ENCODE data around the gene CAPN9.
"Not testable (repeated sequence)": the region's sequence is repeated elsewhere in the genome, so short reads cannot be mapped to it uniquely, and the experiment has no call there.

The CAPN9 gene, protein sequence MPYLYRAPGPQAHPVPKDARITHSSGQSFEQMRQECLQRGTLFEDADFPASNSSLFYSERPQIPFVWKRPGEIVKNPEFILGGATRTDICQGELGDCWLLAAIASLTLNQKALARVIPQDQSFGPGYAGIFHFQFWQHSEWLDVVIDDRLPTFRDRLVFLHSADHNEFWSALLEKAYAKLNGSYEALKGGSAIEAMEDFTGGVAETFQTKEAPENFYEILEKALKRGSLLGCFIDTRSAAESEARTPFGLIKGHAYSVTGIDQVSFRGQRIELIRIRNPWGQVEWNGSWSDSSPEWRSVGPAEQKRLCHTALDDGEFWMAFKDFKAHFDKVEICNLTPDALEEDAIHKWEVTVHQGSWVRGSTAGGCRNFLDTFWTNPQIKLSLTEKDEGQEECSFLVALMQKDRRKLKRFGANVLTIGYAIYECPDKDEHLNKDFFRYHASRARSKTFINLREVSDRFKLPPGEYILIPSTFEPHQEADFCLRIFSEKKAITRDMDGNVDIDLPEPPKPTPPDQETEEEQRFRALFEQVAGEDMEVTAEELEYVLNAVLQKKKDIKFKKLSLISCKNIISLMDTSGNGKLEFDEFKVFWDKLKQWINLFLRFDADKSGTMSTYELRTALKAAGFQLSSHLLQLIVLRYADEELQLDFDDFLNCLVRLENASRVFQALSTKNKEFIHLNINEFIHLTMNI

GRCh38 chr1:230747127-230747730 is at the start of gene CAPN9:
CAPN9 (plus strand) TSS chr1:230747388; CDS start chr1:230747497, 109 bp downstream.
- DNase-seq, result no peak

DNA sequence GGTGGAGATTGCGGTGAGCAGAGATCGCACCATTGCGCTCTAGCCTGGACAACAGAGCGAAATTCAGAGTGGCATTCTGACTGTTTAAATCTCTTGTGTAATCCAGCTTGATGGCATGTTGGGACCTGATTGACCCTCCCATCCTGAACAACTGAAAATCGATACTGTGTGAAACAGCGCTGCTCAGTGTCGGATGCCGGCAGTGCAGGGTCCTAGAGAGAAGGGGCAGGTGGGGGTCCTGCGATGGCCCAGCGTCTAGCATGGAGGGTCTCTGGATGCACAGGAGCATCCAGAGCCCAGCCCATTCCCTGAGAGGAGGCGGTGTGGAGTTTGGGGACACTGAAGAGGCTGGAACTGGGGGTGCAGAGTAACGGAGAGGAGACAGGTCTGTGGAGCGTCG is 49.1 kb upstream of the CAPN9 start:
- DNase-seq, result no peak

DNA sequence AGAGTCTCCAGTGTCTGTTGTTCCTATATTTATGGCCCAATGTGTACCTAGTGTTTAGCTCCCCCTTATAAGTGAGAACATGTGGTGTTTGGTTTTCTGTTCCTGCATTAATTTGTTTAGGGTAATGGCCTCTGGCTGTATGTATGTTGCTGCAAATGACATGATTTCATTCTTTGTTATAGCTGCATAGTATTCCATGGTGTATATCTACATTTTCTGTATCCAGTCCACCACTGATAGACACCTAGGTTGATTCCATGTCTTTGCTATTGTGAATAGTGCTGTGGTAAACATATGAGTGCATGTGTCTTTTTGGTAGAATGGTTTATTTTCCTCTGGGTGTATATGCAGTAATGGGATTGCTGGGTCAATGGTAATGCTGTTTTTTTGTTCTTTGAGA is 48.2 kb upstream of the CAPN9 start:
- DNase-seq, result not testable (repeated sequence)

GRCh38 chr1:230699716-230700115 is 47.5 kb upstream of the CAPN9 start:
- no peak for DNase-seq

DNA sequence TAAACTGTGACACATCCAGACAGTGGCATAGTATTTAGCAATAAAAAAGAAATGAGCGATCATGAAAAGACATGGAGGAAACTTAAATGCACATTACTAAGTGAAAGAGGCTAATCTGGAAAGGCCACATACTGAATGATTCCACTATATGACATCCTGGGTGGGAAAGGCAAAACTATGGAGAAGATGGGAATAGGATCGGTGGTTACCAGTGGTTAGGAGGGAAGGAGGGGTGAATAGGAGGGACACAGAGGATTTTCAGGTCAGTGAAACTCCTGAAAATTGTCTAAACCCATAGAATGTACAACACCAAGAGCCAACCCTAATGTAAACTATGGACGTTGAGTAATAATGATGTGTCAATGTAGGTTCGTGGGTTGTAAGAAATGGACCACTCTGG is 47.1 kb upstream of the CAPN9 start:
- no peak for DNase-seq

- DNase-seq, result no peak
Observed at GRCh38 chr1:230701434-230701833, 45.8 kb upstream of the CAPN9 start.

- DNase-seq, result no peak
Observed at GRCh38 chr1:230701895-230702768, 45.1 kb upstream of the CAPN9 start.

- no peak for DNase-seq
Observed at GRCh38 chr1:230702934-230703678, 44.1 kb upstream of the CAPN9 start.

- no peak for DNase-seq
Observed at GRCh38 chr1:230703679-230704385, 43.4 kb upstream of the CAPN9 start.

GRCh38 chr1:230704830-230705229 is 42.4 kb upstream of the CAPN9 start:
- DNase-seq, result no peak

DNA sequence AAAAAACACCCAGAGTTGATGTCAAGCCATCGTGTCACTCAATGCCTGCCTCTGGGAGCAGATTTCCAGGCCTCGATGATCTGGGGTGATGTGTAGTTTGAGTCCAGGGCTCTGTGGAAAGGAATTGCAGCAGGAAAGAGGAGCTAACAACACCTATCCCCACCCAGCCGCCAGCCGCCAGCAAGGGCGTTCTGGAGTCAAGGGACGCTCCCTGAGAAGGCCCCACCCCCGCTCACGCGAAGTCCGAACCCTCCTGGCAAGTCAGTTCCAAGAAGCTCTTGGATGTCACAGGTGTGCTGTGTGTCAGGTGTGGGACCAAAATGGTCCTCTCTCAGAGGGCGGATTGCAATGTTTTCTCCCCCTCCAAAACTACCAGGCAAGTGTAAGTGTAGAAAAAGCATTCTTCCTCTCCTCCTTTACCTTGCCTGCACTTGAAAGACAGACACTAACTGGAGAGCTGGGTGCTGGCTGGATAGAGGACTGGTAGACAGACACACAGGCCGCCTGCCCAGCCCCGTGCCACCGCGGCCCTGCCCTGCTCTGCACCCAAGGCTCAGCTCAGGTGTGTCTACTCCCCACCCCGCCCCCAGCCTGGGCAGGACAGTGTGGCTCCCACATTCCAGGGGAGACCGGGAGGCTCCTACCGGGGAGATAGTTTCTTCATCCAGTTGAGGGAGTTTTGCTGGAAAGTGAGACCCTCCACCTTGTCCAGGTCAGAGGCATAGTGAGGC is 41.7 kb upstream of the CAPN9 start:
- no peak for DNase-seq

DNA sequence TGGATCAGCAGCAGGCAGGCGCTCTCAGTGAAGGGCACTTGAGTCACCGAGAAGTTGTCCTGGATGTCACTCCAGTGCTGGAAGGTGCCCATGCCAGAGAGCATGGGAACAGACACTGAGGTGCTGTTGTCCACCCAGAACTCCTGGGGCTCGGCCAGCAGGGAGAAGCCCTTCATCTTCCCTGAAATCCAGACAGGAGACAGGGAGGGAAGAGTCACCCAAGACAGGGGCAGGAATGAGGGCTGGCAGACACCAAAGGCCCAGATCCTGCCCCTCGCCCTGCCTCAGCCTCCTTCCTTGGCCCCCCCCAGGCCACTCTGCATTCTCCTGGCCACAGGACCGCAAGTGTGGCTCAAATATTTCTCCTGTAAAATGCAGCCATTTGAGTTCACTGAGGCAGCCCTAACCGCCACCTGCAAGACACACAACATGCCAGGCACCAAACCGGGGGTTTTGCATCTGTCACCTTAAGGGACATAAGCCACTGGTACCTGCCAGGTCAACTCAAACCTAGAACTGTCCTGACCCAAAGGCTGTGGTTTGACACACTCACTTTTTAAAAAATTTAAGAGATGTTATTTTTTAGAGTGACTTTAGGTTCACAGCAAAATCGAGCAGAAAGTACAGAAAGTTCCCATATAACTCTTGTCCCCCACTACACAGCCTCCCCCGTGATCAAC is 41.0 kb upstream of the CAPN9 start:
- DNase-seq, result no peak

DNA sequence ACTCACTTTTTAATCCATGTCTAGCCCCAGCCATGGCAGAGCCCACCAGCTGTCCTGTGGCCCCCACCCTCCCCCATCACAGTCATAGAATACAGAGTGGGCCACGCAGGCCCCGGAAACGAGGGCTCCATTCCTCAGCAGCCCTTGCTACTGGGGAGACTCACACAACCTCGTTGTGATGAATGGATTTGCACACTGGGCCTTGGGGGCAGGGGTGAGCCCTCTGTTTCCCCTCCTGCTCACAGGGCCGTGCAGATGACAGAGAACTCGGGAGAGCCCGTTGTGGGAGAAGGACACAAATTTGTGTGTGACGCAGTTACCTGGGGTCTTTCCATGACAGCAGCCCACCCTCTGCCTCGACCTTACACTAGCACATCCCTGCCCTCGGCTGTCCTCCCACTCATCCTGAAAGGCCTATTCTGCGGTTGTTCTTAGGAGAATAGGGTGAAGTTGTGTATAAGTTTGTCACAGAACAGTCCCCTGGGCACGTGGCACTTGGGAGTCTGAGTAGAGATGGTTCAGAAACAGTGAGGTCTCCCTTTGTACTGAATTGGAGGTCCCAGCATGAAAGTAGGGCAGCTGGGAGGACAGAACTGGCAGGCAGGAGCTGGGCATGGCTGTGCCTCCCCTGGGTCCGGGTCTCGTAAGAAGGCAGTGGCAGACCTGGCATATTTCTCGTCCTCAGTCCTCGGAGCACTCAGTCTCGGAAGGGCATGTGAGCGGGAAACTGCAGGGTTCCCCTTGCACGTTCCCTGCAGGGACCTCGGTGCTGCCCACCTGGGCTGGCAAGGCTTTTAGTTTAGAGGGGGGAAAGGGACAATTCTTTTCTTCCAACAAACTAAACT is 40.1 kb upstream of the CAPN9 start:
- DNase-seq, result no peak

DNA sequence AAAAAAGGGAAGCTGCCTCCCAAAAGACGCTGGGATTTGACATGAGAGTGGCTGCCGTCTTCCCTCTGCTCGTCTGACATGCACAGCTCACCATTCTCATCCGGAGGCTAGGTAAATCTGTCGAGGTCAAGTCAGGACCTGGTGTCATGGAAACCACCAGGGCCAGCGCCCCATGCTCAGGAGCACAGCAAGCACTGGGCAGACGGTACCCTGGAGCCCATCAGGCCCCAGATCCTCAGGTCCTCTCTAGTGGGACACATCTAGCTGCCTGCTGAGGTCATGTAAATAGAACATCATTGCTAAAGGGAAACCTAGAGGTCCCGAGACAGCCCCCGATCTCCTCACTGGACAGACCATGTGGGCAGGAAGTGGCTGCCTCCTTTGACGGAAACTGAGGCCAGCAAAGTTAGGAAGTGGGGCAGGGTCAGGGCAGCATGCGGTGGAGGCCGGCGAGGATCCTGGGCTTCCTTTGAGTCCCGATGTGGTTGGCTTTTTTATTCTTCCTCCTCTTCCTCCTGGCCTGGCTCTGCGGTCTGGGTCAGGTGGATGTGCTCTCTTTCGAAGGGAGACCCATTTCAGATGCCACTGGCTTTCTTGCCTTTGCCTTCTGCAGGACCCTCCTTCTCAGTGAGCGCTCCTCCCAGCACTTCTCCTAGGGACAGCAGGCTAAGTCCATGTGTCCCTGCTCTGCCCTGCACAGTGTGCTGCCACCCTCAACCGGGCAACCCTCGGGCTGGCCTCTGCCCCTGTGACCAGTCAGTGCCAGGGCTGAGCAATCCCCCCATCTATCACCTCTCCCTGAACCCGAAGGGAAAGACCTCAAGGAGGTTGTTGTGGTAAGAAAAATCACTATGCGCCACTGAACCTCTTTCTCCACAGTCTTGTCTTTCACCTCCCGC is 39.2 kb upstream of the CAPN9 start:
- DNase-seq, result no peak

GRCh38 chr1:230708631-230709580 is 38.3 kb upstream of the CAPN9 start:
- DNase-seq, result no peak

GRCh38 chr1:230709619-230710542 is 37.3 kb upstream of the CAPN9 start:
- DNase-seq, result no peak
